Measurements from ENCODE around the gene GALNT18. TPM values are rescaled to one million over a fixed set of nuclear protein-coding genes. Genes with fewer than 3 reads are reported as not detected.

GALNT18 gene
- total RNA-seq, 1 donor from 2014 or later: 6.6 TPM

DNA sequence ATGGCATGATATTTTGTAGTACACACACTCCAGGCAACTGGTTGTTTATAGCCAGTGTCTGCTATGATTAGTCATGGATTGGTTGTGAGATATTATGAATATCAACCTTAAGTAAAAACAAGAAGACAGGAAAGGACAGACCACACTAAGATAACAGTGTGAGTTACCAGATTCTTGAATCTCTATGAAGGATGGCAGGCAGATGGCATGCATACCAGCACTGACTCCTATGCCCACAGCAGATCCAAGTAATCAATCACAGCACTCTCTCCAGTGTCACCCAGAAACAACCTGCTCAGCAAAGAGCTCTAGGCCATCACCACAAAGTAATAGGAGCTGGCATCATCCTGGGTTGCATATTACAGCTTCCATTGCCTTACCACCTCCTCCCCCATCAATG is 116.6 kb downstream of the GALNT18 start:
- no peak for DNase-seq (ENCODE audit: low read depth)
- Histone ChIP-seq H3K36me3 (ENCODE audit: control insufficient read depth, insufficient read depth, low read length) (no peaks in the 10 kb centered on the region), H3K4me3 (ENCODE audit: low read depth, low read length) (no peak overlapping the region), H3K27me3 (ENCODE audit: control insufficient read depth, insufficient read depth, low read length) (no peaks in the 10 kb centered on the region)
- TF ChIP-seq, protein P1, sequence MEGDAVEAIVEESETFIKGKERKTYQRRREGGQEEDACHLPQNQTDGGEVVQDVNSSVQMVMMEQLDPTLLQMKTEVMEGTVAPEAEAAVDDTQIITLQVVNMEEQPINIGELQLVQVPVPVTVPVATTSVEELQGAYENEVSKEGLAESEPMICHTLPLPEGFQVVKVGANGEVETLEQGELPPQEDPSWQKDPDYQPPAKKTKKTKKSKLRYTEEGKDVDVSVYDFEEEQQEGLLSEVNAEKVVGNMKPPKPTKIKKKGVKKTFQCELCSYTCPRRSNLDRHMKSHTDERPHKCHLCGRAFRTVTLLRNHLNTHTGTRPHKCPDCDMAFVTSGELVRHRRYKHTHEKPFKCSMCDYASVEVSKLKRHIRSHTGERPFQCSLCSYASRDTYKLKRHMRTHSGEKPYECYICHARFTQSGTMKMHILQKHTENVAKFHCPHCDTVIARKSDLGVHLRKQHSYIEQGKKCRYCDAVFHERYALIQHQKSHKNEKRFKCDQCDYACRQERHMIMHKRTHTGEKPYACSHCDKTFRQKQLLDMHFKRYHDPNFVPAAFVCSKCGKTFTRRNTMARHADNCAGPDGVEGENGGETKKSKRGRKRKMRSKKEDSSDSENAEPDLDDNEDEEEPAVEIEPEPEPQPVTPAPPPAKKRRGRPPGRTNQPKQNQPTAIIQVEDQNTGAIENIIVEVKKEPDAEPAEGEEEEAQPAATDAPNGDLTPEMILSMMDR (IDR thresholded peaks at IDR 0.05; ENCODE audit: insufficient read depth, low read length, poor library complexity, severe bottlenecking): no peak

- DNase-seq (ENCODE audit: low read depth): no peak
- TF ChIP-seq, protein P1 (IDR thresholded peaks at IDR 0.05; ENCODE audit: insufficient read depth, low read length, poor library complexity, severe bottlenecking): no peak
- H3K4me3 ChIP-seq (ENCODE audit: low read depth, low read length): no peak overlapping the region
- no peaks in the 10 kb centered on the region for H3K36me3 ChIP-seq (ENCODE audit: control insufficient read depth, insufficient read depth, low read length)
- H3K27me3 ChIP-seq (ENCODE audit: control insufficient read depth, insufficient read depth, low read length): no peaks in the 10 kb centered on the region
These were observed 117.7 kb downstream of the GALNT18 start for GRCh38 chr11:11504071-11504470.

DNA sequence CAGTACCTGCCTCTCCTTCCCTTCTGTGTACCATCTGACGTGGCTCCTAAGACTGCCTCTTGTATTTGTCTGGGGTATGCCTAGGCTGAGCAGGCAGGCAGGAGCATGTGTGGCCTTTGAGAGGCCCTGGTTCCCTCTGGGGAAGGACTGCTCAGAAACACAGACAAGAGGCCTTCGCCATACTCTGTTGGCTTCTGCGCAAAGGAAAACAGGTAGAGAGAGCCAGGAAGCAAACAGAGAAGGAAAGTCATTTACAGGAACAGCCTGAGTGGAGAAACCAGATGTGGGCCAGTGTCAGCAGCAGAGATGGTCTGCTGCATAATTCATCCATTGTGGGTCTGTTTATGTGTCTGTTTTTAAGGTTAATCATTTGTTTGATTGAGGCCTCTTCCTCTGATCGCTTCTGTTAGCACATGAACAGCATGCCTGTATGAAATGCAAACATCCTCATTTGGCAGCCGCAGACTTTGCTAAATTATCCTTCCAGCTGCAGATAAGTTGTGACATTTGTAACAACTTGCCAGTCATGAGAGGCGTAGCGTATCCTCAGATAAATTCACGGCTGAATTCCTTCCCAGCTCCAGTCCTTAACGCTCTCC is 119.4 kb downstream of the GALNT18 start:
- H3K27me3 ChIP-seq (ENCODE audit: control insufficient read depth, insufficient read depth, low read length): no peaks in the 10 kb centered on the region
- no peak overlapping the region for H3K4me3 ChIP-seq (ENCODE audit: low read depth, low read length)
- no peaks in the 10 kb centered on the region for H3K36me3 ChIP-seq (ENCODE audit: control insufficient read depth, insufficient read depth, low read length)
- DNase-seq (ENCODE audit: low read depth): no peak
- TF ChIP-seq, protein P1 (IDR thresholded peaks at IDR 0.05; ENCODE audit: insufficient read depth, low read length, poor library complexity, severe bottlenecking): no peak

DNA sequence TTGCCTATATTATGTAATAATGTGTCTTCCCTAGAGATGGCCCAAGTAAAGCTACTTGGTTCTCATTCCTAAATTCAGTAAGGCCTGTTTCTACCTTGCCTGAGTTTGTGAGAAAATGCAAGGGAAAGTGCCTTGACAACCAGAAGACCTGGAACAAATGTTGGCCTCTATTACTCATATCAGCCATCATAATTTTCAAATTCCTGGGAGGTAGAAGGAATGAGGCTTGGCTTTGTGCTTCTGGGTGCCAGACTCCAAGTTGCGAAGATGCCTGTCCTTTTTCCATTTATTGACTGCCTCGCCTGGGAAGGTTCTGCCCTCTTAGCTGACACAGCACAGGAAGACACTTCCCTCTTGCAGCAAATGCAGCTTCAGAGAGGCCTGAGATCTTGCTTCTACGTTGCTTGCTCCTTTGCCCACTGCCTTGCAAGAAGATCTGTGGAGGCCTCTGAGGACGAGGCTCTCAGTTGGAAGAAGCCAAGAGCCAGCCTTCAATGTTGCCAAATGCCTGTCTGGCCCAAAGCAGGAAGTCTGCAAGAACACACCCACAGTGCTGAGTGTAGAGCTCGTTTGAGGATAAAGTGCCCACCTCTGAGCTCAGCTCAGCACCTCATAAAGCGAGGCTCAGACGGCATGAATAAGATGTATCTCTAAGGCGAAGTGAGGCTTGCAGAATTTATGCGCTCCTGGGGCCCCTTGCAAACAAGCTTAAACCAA is 120.1 kb downstream of the GALNT18 start:
- no peaks in the 10 kb centered on the region for H3K27me3 ChIP-seq (ENCODE audit: control insufficient read depth, insufficient read depth, low read length)
- no peak for DNase-seq (ENCODE audit: low read depth)
- TF ChIP-seq, protein P1 (IDR thresholded peaks at IDR 0.05; ENCODE audit: insufficient read depth, low read length, poor library complexity, severe bottlenecking): no peak
- H3K4me3 ChIP-seq (ENCODE audit: low read depth, low read length): no peak overlapping the region
- H3K36me3 ChIP-seq (ENCODE audit: control insufficient read depth, insufficient read depth, low read length): no peaks in the 10 kb centered on the region

GRCh38 chr11:11500744-11501487 is 120.9 kb downstream of the GALNT18 start:
- no peak for DNase-seq (ENCODE audit: low read depth)
- Histone ChIP-seq H3K36me3 (ENCODE audit: control insufficient read depth, insufficient read depth, low read length) (no peaks in the 10 kb centered on the region), H3K4me3 (ENCODE audit: low read depth, low read length) (no peak overlapping the region), H3K27me3 (ENCODE audit: control insufficient read depth, insufficient read depth, low read length) (no peaks in the 10 kb centered on the region)
- TF ChIP-seq, protein P1 (IDR thresholded peaks at IDR 0.05; ENCODE audit: insufficient read depth, low read length, poor library complexity, severe bottlenecking): no peak
